Measurements from ENCODE around the gene DCLK2. TPM values are rescaled to one million over a fixed set of nuclear protein-coding genes. Genes with fewer than 3 reads are reported as not detected.

The DCLK2 gene
- total and polyA plus RNA-seq, 4 donors = 2.4 to 17.9 (median 12.7) TPM

- H3K4me1 ChIP-seq (ENCODE audit: control insufficient read depth in 1 of 2, insufficient read depth in 2 of 2, low read length in 2 of 2) = peaks cover 0 to 2% of the 10 kb centered on the region in 2 donors
- H3K27me3 ChIP-seq (ENCODE audit: control insufficient read depth in 1 of 2, insufficient read depth in 2 of 2, low read length in 1 of 2) = no peaks in the 10 kb centered on the region
- no peak for ATAC-seq (ENCODE audit: low FRiP score)
- H3K36me3 ChIP-seq (ENCODE audit: control insufficient read depth in 1 of 2, insufficient read depth in 2 of 2, low read length in 1 of 2) = no peaks in the 10 kb centered on the region
- no peak overlapping the region for H3K4me3 ChIP-seq (ENCODE audit: low read length in 2 of 2)
- no peak overlapping the region for H3K27ac ChIP-seq (ENCODE audit: low read depth in 1 of 2, low read length in 2 of 2)
- intact Hi-C loops (cut with DNase I) = no loop called here
- 94 to 95% methylated on average over 2 of the region's 2 CpGs for WGBS, 2 donors
- no peaks in the 10 kb centered on the region for H3K9me3 ChIP-seq (ENCODE audit: control insufficient read depth, low read length)
- DNase-seq = no peak
Measured at GRCh38 chr4:150074064-150074463, 4.2 kb upstream of the DCLK2 start.

GRCh38 chr4:150078579-150079080, 385 bp downstream of the DCLK2 start:
- WGBS, 2 donors = 0% methylated on average over 52 to 59 of the region's 59 CpGs
- H3K27me3 ChIP-seq (ENCODE audit: control insufficient read depth in 1 of 2, insufficient read depth in 2 of 2, low read length in 1 of 2) = no peaks in the 10 kb centered on the region
- H3K36me3 ChIP-seq (ENCODE audit: control insufficient read depth in 1 of 2, insufficient read depth in 2 of 2, low read length in 1 of 2) = no peaks in the 10 kb centered on the region
- intact Hi-C loops (cut with DNase I) = loop anchor here (5.0 kb wide), 3 partner anchors 39 to 159 kb away; no protein-coding TSS in a partner anchor
- DNase-seq (peak; percentile 76 to 90), ATAC-seq (ENCODE audit: low FRiP score) (peak; percentile 74)
- H3K4me3 ChIP-seq (ENCODE audit: low read length in 2 of 2) = peak overlapping the region; percentile 86 to 87
- peak overlapping the region; percentile 53 to 72 for H3K27ac ChIP-seq (ENCODE audit: low read depth in 1 of 2, low read length in 2 of 2)
- H3K4me1 ChIP-seq (ENCODE audit: control insufficient read depth in 1 of 2, insufficient read depth in 2 of 2, low read length in 2 of 2) = peaks cover 0 to 8% of the 10 kb centered on the region in 2 donors
- no peaks in the 10 kb centered on the region for H3K9me3 ChIP-seq (ENCODE audit: control insufficient read depth, low read length)

- WGBS, 2 donors = 0 to 1% methylated on average over 47 of the region's 47 CpGs
- no peaks in the 10 kb centered on the region for H3K27me3 ChIP-seq (ENCODE audit: control insufficient read depth in 1 of 2, insufficient read depth in 2 of 2, low read length in 1 of 2)
- ATAC-seq (ENCODE audit: low FRiP score) (peak; percentile 63), DNase-seq (peak; percentile 62 to 79)
- peaks cover 0 to 8% of the 10 kb centered on the region in 2 donors for H3K4me1 ChIP-seq (ENCODE audit: control insufficient read depth in 1 of 2, insufficient read depth in 2 of 2, low read length in 2 of 2)
- peak overlapping the region; percentile 86 to 87 for H3K4me3 ChIP-seq (ENCODE audit: low read length in 2 of 2)
- peak overlapping the region in 1 of 2 donors; percentile 53 for H3K27ac ChIP-seq (ENCODE audit: low read depth in 1 of 2, low read length in 2 of 2)
- H3K36me3 ChIP-seq (ENCODE audit: control insufficient read depth in 1 of 2, insufficient read depth in 2 of 2, low read length in 1 of 2) = no peaks in the 10 kb centered on the region
- H3K9me3 ChIP-seq (ENCODE audit: control insufficient read depth, low read length) = no peaks in the 10 kb centered on the region
- intact Hi-C loops (cut with DNase I) = loop anchor here (5.0 kb wide), 3 partner anchors 38 to 158 kb away; no protein-coding TSS in a partner anchor
Measured at GRCh38 chr4:150079081-150079581, 886 bp downstream of the DCLK2 start.

- no peak overlapping the region for H3K27ac ChIP-seq (ENCODE audit: low read depth in 1 of 2, low read length in 2 of 2)
- intact Hi-C loops (cut with DNase I) = loop anchor here in 1 of 2 donors (10.0 kb wide), 2 partner anchors 124 to 154 kb away; no protein-coding TSS in a partner anchor
- DNase-seq = no peak
- H3K27me3 ChIP-seq (ENCODE audit: control insufficient read depth in 1 of 2, insufficient read depth in 2 of 2, low read length in 1 of 2) = no peaks in the 10 kb centered on the region
- H3K4me1 ChIP-seq (ENCODE audit: control insufficient read depth in 1 of 2, insufficient read depth in 2 of 2, low read length in 2 of 2) = peaks cover 0 to 8% of the 10 kb centered on the region in 2 donors
- no peaks in the 10 kb centered on the region for H3K9me3 ChIP-seq (ENCODE audit: control insufficient read depth, low read length)
- H3K4me3 ChIP-seq (ENCODE audit: low read length in 2 of 2) = peak overlapping the region in 1 of 2 donors; percentile 4
- 74 to 84% methylated on average over 5 of the region's 5 CpGs for WGBS, 2 donors
- H3K36me3 ChIP-seq (ENCODE audit: control insufficient read depth in 1 of 2, insufficient read depth in 2 of 2, low read length in 1 of 2) = no peaks in the 10 kb centered on the region
- no peak for ATAC-seq (ENCODE audit: low FRiP score)
Measured at GRCh38 chr4:150080337-150080736, 2.1 kb downstream of the DCLK2 start.

GRCh38 chr4:150080875-150081274, 2.6 kb downstream of the DCLK2 start:
- peaks cover 0 to 8% of the 10 kb centered on the region in 2 donors for H3K4me1 ChIP-seq (ENCODE audit: control insufficient read depth in 1 of 2, insufficient read depth in 2 of 2, low read length in 2 of 2)

GRCh38 chr4:150082241-150082640, 4.0 kb downstream of the DCLK2 start:
- WGBS, 2 donors = 49 to 91% methylated on average over 1 of the region's 1 CpG
- no peak for ATAC-seq (ENCODE audit: low FRiP score)
- H3K9me3 ChIP-seq (ENCODE audit: control insufficient read depth, low read length) = no peaks in the 10 kb centered on the region
- no peak overlapping the region for H3K4me3 ChIP-seq (ENCODE audit: low read length in 2 of 2)
- H3K36me3 ChIP-seq (ENCODE audit: control insufficient read depth in 1 of 2, insufficient read depth in 2 of 2, low read length in 1 of 2) = no peaks in the 10 kb centered on the region
- no peak for DNase-seq
- H3K27me3 ChIP-seq (ENCODE audit: control insufficient read depth in 1 of 2, insufficient read depth in 2 of 2, low read length in 1 of 2) = no peaks in the 10 kb centered on the region
- H3K27ac ChIP-seq (ENCODE audit: low read depth in 1 of 2, low read length in 2 of 2) = no peak overlapping the region
- H3K4me1 ChIP-seq (ENCODE audit: control insufficient read depth in 1 of 2, insufficient read depth in 2 of 2, low read length in 2 of 2) = peaks cover 0 to 8% of the 10 kb centered on the region in 2 donors
- intact Hi-C loops (cut with DNase I) = loop anchor here in 1 of 2 donors (10.0 kb wide), 2 partner anchors 123 to 153 kb away; no protein-coding TSS in a partner anchor

More at GRCh38 chr4:150080875-150081274, 2.6 kb downstream of the DCLK2 start:
- ATAC-seq (ENCODE audit: low FRiP score) = no peak
- Histone ChIP-seq H3K27ac (ENCODE audit: low read depth in 1 of 2, low read length in 2 of 2) (no peak overlapping the region), H3K36me3 (ENCODE audit: control insufficient read depth in 1 of 2, insufficient read depth in 2 of 2, low read length in 1 of 2) (no peaks in the 10 kb centered on the region), H3K27me3 (ENCODE audit: control insufficient read depth in 1 of 2, insufficient read depth in 2 of 2, low read length in 1 of 2) (no peaks in the 10 kb centered on the region), H3K9me3 (ENCODE audit: control insufficient read depth, low read length) (no peaks in the 10 kb centered on the region), H3K4me3 (ENCODE audit: low read length in 2 of 2) (no peak overlapping the region)
- no peak for DNase-seq
- intact Hi-C loops (cut with DNase I) = loop anchor here in 1 of 2 donors (10.0 kb wide), 2 partner anchors 124 to 154 kb away; no protein-coding TSS in a partner anchor
- WGBS, 2 donors = 80 to 96% methylated on average over 1 of the region's 1 CpG

- intact Hi-C loops (cut with DNase I) = loop anchor here in 1 of 2 donors (10.0 kb wide), 2 partner anchors 118 to 148 kb away; no protein-coding TSS in a partner anchor
- ATAC-seq (ENCODE audit: low FRiP score) (no peak), DNase-seq (no peak)
- Histone ChIP-seq H3K4me3 (ENCODE audit: low read length in 2 of 2) (no peak overlapping the region), H3K36me3 (ENCODE audit: control insufficient read depth in 1 of 2, insufficient read depth in 2 of 2, low read length in 1 of 2) (no peaks in the 10 kb centered on the region), H3K27ac (ENCODE audit: low read depth in 1 of 2, low read length in 2 of 2) (no peak overlapping the region), H3K9me3 (ENCODE audit: control insufficient read depth, low read length) (no peaks in the 10 kb centered on the region), H3K4me1 (ENCODE audit: control insufficient read depth in 1 of 2, insufficient read depth in 2 of 2, low read length in 2 of 2) (peaks cover 0 to 3% of the 10 kb centered on the region in 2 donors), H3K27me3 (ENCODE audit: control insufficient read depth in 1 of 2, insufficient read depth in 2 of 2, low read length in 1 of 2) (no peaks in the 10 kb centered on the region)
- 73 to 84% methylated on average over 4 of the region's 4 CpGs for WGBS, 2 donors
Measured at GRCh38 chr4:150087006-150087405, 8.8 kb downstream of the DCLK2 start.

GRCh38 chr4:150089732-150090131, 11.5 kb downstream of the DCLK2 start:
- ATAC-seq (ENCODE audit: low FRiP score) = no peak
- 34 to 40% methylated on average over 5 of the region's 5 CpGs for WGBS, 2 donors

GRCh38 chr4:150090836-150091235, 12.6 kb downstream of the DCLK2 start:
- intact Hi-C loops (cut with DNase I) = no loop called here
- no peak for DNase-seq
- Histone ChIP-seq H3K36me3 (ENCODE audit: control insufficient read depth in 1 of 2, insufficient read depth in 2 of 2, low read length in 1 of 2) (no peaks in the 10 kb centered on the region), H3K4me3 (ENCODE audit: low read length in 2 of 2) (no peak overlapping the region), H3K27ac (ENCODE audit: low read depth in 1 of 2, low read length in 2 of 2) (no peak overlapping the region), H3K4me1 (ENCODE audit: control insufficient read depth in 1 of 2, insufficient read depth in 2 of 2, low read length in 2 of 2) (peaks cover 2 to 3% of the 10 kb centered on the region in 2 donors), H3K9me3 (ENCODE audit: control insufficient read depth, low read length) (no peaks in the 10 kb centered on the region), H3K27me3 (ENCODE audit: control insufficient read depth in 1 of 2, insufficient read depth in 2 of 2, low read length in 1 of 2) (no peaks in the 10 kb centered on the region)
- ATAC-seq (ENCODE audit: low FRiP score) = no peak
- 92% methylated on average over 6 of the region's 6 CpGs for WGBS, 2 donors

More at GRCh38 chr4:150089732-150090131, 11.5 kb downstream of the DCLK2 start:
- no peak for DNase-seq
- Histone ChIP-seq H3K27ac (ENCODE audit: low read depth in 1 of 2, low read length in 2 of 2) (no peak overlapping the region), H3K27me3 (ENCODE audit: control insufficient read depth in 1 of 2, insufficient read depth in 2 of 2, low read length in 1 of 2) (no peaks in the 10 kb centered on the region), H3K36me3 (ENCODE audit: control insufficient read depth in 1 of 2, insufficient read depth in 2 of 2, low read length in 1 of 2) (no peaks in the 10 kb centered on the region), H3K4me1 (ENCODE audit: control insufficient read depth in 1 of 2, insufficient read depth in 2 of 2, low read length in 2 of 2) (peaks cover 2 to 3% of the 10 kb centered on the region in 2 donors), H3K9me3 (ENCODE audit: control insufficient read depth, low read length) (no peaks in the 10 kb centered on the region), H3K4me3 (ENCODE audit: low read length in 2 of 2) (no peak overlapping the region)
- intact Hi-C loops (cut with DNase I) = loop anchor here in 1 of 2 donors (10.0 kb wide), 2 partner anchors 115 to 145 kb away; no protein-coding TSS in a partner anchor

Measured in aorta (tissue), 5 donors.